Heart left ventricle (tissue), 16 donors: ENCODE measurements around the gene ANK2. TPM values are rescaled to one million over a fixed set of nuclear protein-coding genes. Genes with fewer than 3 reads are reported as not detected.

Experiments
- ATAC-seq, 4 donors: fragments of 200-7000 bp; cut with Tn5 transposase; one replicate each; pipeline ENCODE4 v1.9.1; 2020 to 2022; ENCODE audit warnings: moderate library complexity in 4 of 4, mild to moderate bottlenecking in 3 of 4, moderate number of reproducible peaks in 1 of 4
- DNase-seq, 5 donors: peaks; one replicate each; pipeline ENCODE4 v3.0.0-alpha.2; 2020
- H3K27ac ChIP-seq, 12 donors: fragments of 200-600 bp; sonication (generic) in 4 of 12; one replicate each; pipeline versions ENCODE4 v1.5.0 to v1.8.0; 2016 to 2022; ENCODE audit warnings: mild to moderate bottlenecking in 2 of 12
- H3K27me3 ChIP-seq, 9 donors: fragments of 200-600 bp; sonication (generic) in 2 of 9; one replicate each; pipeline versions ENCODE4 v1.5.1 to v1.8.0; 2016 to 2022; ENCODE audit warnings: mild to moderate bottlenecking in 3 of 9
- H3K36me3 ChIP-seq, 9 donors: fragments of 200-600 bp; sonication (generic) in 2 of 9; one replicate each; pipeline versions ENCODE4 v1.5.0 to v1.8.0; 2018 to 2022; ENCODE audit warnings: mild to moderate bottlenecking in 2 of 9
- H3K4me1 ChIP-seq, 12 donors: fragments of 200-600 bp; sonication (generic) in 4 of 12; one replicate each; pipeline versions ENCODE4 v1.5.0 to v1.8.0; 2016 to 2022; ENCODE audit warnings: mild to moderate bottlenecking in 3 of 12
- H3K4me3 ChIP-seq, 12 donors: fragments of 200-600 bp; sonication (generic) in 4 of 12; one replicate each; pipeline versions ENCODE4 v1.5.0 to v1.8.0; 2017 to 2022; ENCODE audit warnings: mild to moderate bottlenecking in 9 of 12, moderate library complexity in 4 of 12
- H3K9me3 ChIP-seq, 12 donors: fragments of 200-600 bp; sonication (generic) in 4 of 12; one replicate each; pipeline versions ENCODE4 v1.5.0 to v1.8.0; 2016 to 2022; ENCODE audit warnings: mild to moderate bottlenecking in 1 of 12
- POLR2A ChIP-seq, 2 donors: fragments of 450-650 bp; IDR thresholded peaks; one replicate each; pipeline ENCODE4 v1.6.1; 2017; ENCODE audit warnings: antibody characterized with exemption in 2 of 2, mild to moderate bottlenecking in 2 of 2, moderate library complexity in 2 of 2
- WGBS, 4 donors: extraction: QIAGEN DNeasy Blood & Tissue Kit in 2 of 4; methylation state at CpG; one replicate each; pipeline versions ENCODE4 v1.1.5 to v1.1.7; 2013 to 2018; 5-methylcytosine and 5-hydroxymethylcytosine counted together
- intact Hi-C, 10 donors: fragments of 100-400 bp; cut with DNase I; formaldehyde crosslinking; loops; one replicate each; pipeline versions ENCODE4 v1.11.1 to v1.14.2; 2022
- polyA plus RNA-seq, 2 donors: library from polyadenylated mRNA; stranded (reverse); fragments of 200-250 nt; gene quantifications; one replicate each; pipeline ENCODE4 v1.2.3, GENCODE V29; 2013
- total RNA-seq, 9 donors: library from RNA; depleted of rRNA in 2 of 9; stranded (reverse); fragments of >200 nt in 2 of 9; fragmentation: NEBNext Ultra II Directional in 3 of 9; extraction: Animal tissue kit (Norgen Biotek cat#: 25700) in 3 of 9; gene quantifications; one replicate each; pipeline versions ENCODE4 v1.1.0 to v1.2.4, GENCODE V29; 2016 to 2023
- TF ChIP-seq, protein P1 (sequence below), 12 donors: fragments of 200-600 bp; sonication (generic) in 4 of 12; IDR thresholded peaks; one replicate each; pipeline versions ENCODE4 v1.5.0 to v1.8.0; 2018 to 2022; ENCODE audit warnings: antibody characterized with exemption in 12 of 12, mild to moderate bottlenecking in 5 of 12
- donor health status: ischemic (EF 13 %, LVEDD 7.1; RV severe dilation, severe dysfunction).
- donor health status: healthy with polysubstance abuse.
- donor health status: DM: no; HTN: yes; CAD: no.
- donor health status: DM: no; HTN: no; CAD: no.
- donor health status: ischemic (EF 25% LVEDD 6.9; RV normal size, moderate dysfunction).
- donor health status: ischemic (EF 25% LVEDD 5.7; RV mildly dilated, moderate dysfunction).
- donor health status: healthy.
- donor health status: DM: yes; HTN: yes; CAD: no.
- donor health status: ischemic (EF 35%, LVEDD 5.7; RV mildly dilated, moderate dysfunction).
- donor health status: nonischemic (EF 11% LVEDD 7.7; RV severe dilation, severe dysfunction).
- donor health status: DM: yes; HTN: yes; CAD: no.
- donor health status: PGD.
- donor health status: ischemic (EF 29% LVEDD 5.4; RV normal size, mild dysfunction).
- donor health status: nonischemic (EF 23%, LVEDD 6.1; RV moderate dilation, normal function).

Gene ANK2
- total and polyA plus RNA-seq, 11 donors = 30.7 to 351 (median 267) TPM

- 74 to 89% (median 83%) methylated on average over 2 of the region's 2 CpGs for WGBS, 4 donors
- DNase-seq (no peak), ATAC-seq (no peak)
- Histone ChIP-seq H3K9me3 (no peaks in the 10 kb centered on the region), H3K27me3 (no peaks in the 10 kb centered on the region), H3K4me3 (no peak overlapping the region), H3K4me1 (peaks cover 0 to 4% (median 0%) of the 10 kb centered on the region in 12 donors), H3K36me3 (no peaks in the 10 kb centered on the region), H3K27ac (no peak overlapping the region)
- TF ChIP-seq, protein P1, sequence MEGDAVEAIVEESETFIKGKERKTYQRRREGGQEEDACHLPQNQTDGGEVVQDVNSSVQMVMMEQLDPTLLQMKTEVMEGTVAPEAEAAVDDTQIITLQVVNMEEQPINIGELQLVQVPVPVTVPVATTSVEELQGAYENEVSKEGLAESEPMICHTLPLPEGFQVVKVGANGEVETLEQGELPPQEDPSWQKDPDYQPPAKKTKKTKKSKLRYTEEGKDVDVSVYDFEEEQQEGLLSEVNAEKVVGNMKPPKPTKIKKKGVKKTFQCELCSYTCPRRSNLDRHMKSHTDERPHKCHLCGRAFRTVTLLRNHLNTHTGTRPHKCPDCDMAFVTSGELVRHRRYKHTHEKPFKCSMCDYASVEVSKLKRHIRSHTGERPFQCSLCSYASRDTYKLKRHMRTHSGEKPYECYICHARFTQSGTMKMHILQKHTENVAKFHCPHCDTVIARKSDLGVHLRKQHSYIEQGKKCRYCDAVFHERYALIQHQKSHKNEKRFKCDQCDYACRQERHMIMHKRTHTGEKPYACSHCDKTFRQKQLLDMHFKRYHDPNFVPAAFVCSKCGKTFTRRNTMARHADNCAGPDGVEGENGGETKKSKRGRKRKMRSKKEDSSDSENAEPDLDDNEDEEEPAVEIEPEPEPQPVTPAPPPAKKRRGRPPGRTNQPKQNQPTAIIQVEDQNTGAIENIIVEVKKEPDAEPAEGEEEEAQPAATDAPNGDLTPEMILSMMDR (IDR thresholded peaks at IDR 0.05) = no peak
- intact Hi-C loops = no loop called here
Observed at GRCh38 chr4:113070755-113071154, 21.3 kb downstream of the ANK2 start.

- Histone ChIP-seq H3K36me3 (no peaks in the 10 kb centered on the region), H3K27me3 (no peaks in the 10 kb centered on the region), H3K4me3 (no peak overlapping the region), H3K27ac (no peak overlapping the region), H3K4me1 (peaks cover 0 to 4% (median 0%) of the 10 kb centered on the region in 12 donors), H3K9me3 (no peaks in the 10 kb centered on the region)
- no peak for TF ChIP-seq POLR2A (IDR thresholded peaks at IDR 0.05)
- TF ChIP-seq, protein P1 (IDR thresholded peaks at IDR 0.05) = no peak
- no peak for DNase-seq
- intact Hi-C loops = no loop called here
- ATAC-seq = no peak
- WGBS, 4 donors = 79 to 90% (median 82%) methylated on average over 4 of the region's 4 CpGs
Observed at GRCh38 chr4:113071274-113071673, 21.8 kb downstream of the ANK2 start.

DNA sequence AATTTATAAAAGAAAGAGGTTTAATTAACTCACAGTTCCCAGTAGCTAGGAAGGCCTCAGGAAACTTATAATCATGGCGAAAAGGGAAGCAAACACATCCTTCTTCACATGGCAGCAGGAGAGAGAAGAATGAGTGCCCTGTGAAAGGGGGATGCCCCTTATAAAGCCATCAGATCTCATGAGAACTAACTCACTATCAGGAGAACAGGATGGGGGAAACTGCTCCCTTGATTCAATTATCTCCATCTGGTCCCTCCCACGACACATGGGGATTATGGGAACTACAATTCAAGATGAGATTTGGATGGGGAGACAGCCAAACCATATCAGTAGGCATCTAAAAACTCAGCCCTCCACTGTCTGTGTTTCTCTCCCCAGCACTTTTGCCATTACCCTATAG, 22.4 kb downstream of the ANK2 start:
- no peak for TF ChIP-seq POLR2A (IDR thresholded peaks at IDR 0.05)
- TF ChIP-seq, protein P1 (IDR thresholded peaks at IDR 0.05) = no peak
- Histone ChIP-seq H3K4me1 (peaks cover 0 to 4% (median 0%) of the 10 kb centered on the region in 12 donors), H3K9me3 (no peaks in the 10 kb centered on the region), H3K27ac (no peak overlapping the region), H3K4me3 (no peak overlapping the region), H3K27me3 (no peaks in the 10 kb centered on the region), H3K36me3 (no peaks in the 10 kb centered on the region)
- no peak for ATAC-seq
- WGBS, 4 donors = 74 to 90% (median 77%) methylated on average over 2 of the region's 2 CpGs
- DNase-seq = no peak
- intact Hi-C loops = no loop called here

- H3K9me3 ChIP-seq = no peaks in the 10 kb centered on the region
- TF ChIP-seq, protein P1 (IDR thresholded peaks at IDR 0.05) = no peak
- no peak for TF ChIP-seq POLR2A (IDR thresholded peaks at IDR 0.05)
- H3K4me1 ChIP-seq = peaks cover 0 to 4% (median 0%) of the 10 kb centered on the region in 12 donors
- intact Hi-C loops = no loop called here
- ATAC-seq (no peak), DNase-seq (no peak)
- 86 to 94% (median 90%) methylated on average over 9 of the region's 9 CpGs for WGBS, 4 donors
- H3K27me3 ChIP-seq = no peaks in the 10 kb centered on the region
- no peaks in the 10 kb centered on the region for H3K36me3 ChIP-seq
- no peak overlapping the region for H3K4me3 ChIP-seq
- H3K27ac ChIP-seq = no peak overlapping the region
Observed at GRCh38 chr4:113073451-113074005, 24.1 kb downstream of the ANK2 start.
